Fibroblast of villous mesenchyme (primary cell): ENCODE measurements around the gene RHBDL3. TPM values are rescaled to one million over a fixed set of nuclear protein-coding genes. Genes with fewer than 3 reads are reported as not detected.

Experiments
- DNase-seq: peaks from one replicate; pipeline ENCODE4 v3.0.0-alpha.2; 2010; ENCODE audit warnings: low read depth
- H3K4me3 ChIP-seq: 2 replicates; pipeline ENCODE4 v1.5.1; 2011; ENCODE audit warnings: low read depth, mild to moderate bottlenecking, low read length
- CTCF ChIP-seq: IDR thresholded peaks from 2 replicates; pipeline ENCODE4 v1.5.1; 2012; ENCODE audit warnings: low read depth, mild to moderate bottlenecking, low read length; ENCODE audit not compliant: insufficient read depth
- small RNA-seq: library from RNA; depleted of rRNA; stranded (forward); fragments of <200 nt; gene quantifications from one replicate; pipeline ENCODE3, GENCODE V24; 2012
- total RNA-seq: library from RNA; depleted of rRNA; stranded (reverse); fragments of >200 nt; gene quantifications from 2 replicates; pipeline ENCODE4 v1.2.3, GENCODE V29; 2012

The RHBDL3 gene
- total RNA-seq, 1 donor = not detected

DNA sequence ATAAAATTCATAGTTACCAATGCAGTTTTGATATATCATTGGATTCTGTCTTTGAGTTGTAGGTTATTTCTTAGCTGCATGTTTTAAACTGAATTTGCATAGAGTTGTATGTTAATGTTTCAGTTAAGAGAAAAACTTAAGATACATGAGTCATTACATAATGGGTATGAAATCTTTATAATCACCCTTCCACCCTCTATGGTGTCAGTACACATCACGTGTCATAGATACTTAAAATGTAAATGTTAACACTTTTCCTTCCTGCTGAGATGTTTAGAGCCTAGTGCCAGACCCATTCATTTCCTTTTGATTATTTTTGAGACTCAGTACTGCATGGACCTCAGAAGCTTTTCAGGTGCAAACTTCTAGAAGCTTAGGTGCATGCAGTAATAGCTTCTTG lies 104.8 kb downstream of the RHBDL3 start:
- no peak for TF ChIP-seq CTCF
- H3K4me3 ChIP-seq = no peak overlapping the region
- DNase-seq = no peak

Small RNAs within 50 kb of the gene (small RNA-seq; reads per million reads assigned to genes)
- not detected for gene UBL5P2

Other genes starting within 250 kb of the RHBDL3 start
- gene RHOT1, start 123.3 kb upstream of the RHBDL3 start, total RNA-seq = 29.0 and 48.8 TPM in 2 replicates
- 14.8 and 18.6 TPM in 2 replicates for gene C17orf75, start 76.3 kb downstream of the RHBDL3 start, total RNA-seq
- 115 and 156 TPM in 2 replicates for gene ZNF207, start 84.3 kb downstream of the RHBDL3 start, total RNA-seq
- 105 and 117 TPM in 2 replicates for gene PSMD11, start 178.7 kb downstream of the RHBDL3 start, total RNA-seq
- 0.64 and 0.86 TPM in 2 replicates for gene CDK5R1, start 221.2 kb downstream of the RHBDL3 start, total RNA-seq